GM12878 (cell line): Measurements from ENCODE around the gene NPBWR2. TPM values are rescaled to one million over a fixed set of nuclear protein-coding genes. Genes with fewer than 3 reads are reported as not detected.
"Not testable (repeated sequence)": the region's sequence is repeated elsewhere in the genome, so short reads cannot be mapped to it uniquely, and the experiment has no call there.

Experiments used
- ATAC-seq: fragments of 200-7000 bp; cut with Tn5 transposase; 3 replicates; pipeline ENCODE4 v1.9.1; 2020; ENCODE audit warnings: mild to moderate bottlenecking, moderate library complexity
- BruUV-seq: library from RNA; stranded (reverse); fragments of 400-500 nt; replicated peaks from 2 replicates; lab custom pipeline; 2021; lab: Mats Ljungman, UMichigan
- CTCF ChIA-PET: fragments of 300-600 bp; sonication (Branson Sonifier 250); formaldehyde crosslinking; extraction: SDS; loops from one replicate; lab custom pipeline; 2021; ENCODE audit warnings: inconsistent platforms; lab: Yijun Ruan, JAX
- POLR2A ChIA-PET: fragments of 350-600 bp; formaldehyde crosslinking; extraction: SDS; loops from one replicate; lab custom pipeline; 2021; ENCODE audit warnings: inconsistent platforms; lab: Charles Lee
- RAD21 ChIA-PET: fragments of 300-600 bp; sonication (Branson Sonifier 250); formaldehyde crosslinking; loops from one replicate; lab custom pipeline; 2023; ENCODE audit warnings: antibody characterized with exemption; ENCODE audit not compliant: unreplicated experiment; lab: Charles Lee
- SMC1A ChIA-PET: fragments of 300-600 bp; sonication (Branson Sonifier 250); formaldehyde crosslinking; loops from one replicate; lab custom pipeline; 2023; ENCODE audit not compliant: unreplicated experiment, uncharacterized antibody; lab: Charles Lee
- DNase-seq: peaks from one replicate; pipeline ENCODE4 v3.0.0-alpha.2; 2011; ENCODE audit warnings: low read depth, low spot score
- FAIRE-seq: peaks from 3 replicates; lab custom pipeline; 2011; peaks lifted over from hg19 to GRCh38; lab: Jason Lieb, UNC
- H2AFZ ChIP-seq: 2 replicates; pipeline ENCODE4 v1.6.0; 2011; ENCODE audit warnings: low read depth, low read length, control low read depth; ENCODE audit not compliant: control insufficient read depth
- H3K27ac ChIP-seq: 2 replicates; pipeline ENCODE4 v1.5.1; 2011; ENCODE audit warnings: control low read depth; ENCODE audit not compliant: control insufficient read depth, insufficient read depth
- H3K27me3 ChIP-seq, 2 experiments: replicated peaks in 1 of 2; 2 replicates each; pipeline versions ENCODE4 v1.6.0 to v1.6.1; 2011; ENCODE audit warnings: low read length in 1 of 2; ENCODE audit not compliant: control insufficient read depth in 2 of 2, insufficient read depth in 2 of 2
- H3K36me3 ChIP-seq, 2 experiments: 2 replicates each; pipeline ENCODE4 v1.5.1; 2011; ENCODE audit warnings: low read length in 1 of 2; ENCODE audit not compliant: control insufficient read depth in 2 of 2, insufficient read depth in 2 of 2
- H3K4me1 ChIP-seq: 2 replicates; pipeline ENCODE4 v1.6.1; 2011; ENCODE audit warnings: mild to moderate bottlenecking, low read length, moderate library complexity, mixed read lengths; ENCODE audit not compliant: control insufficient read depth, insufficient read depth
- H3K4me2 ChIP-seq: 2 replicates; pipeline ENCODE4 v1.6.0; 2011; ENCODE audit warnings: control low read depth; ENCODE audit not compliant: control insufficient read depth, insufficient read depth
- H3K4me3 ChIP-seq: fragments of 200-600 bp; sonication (generic); 2 replicates; pipeline ENCODE4 v1.5.1; 2016
- H3K79me2 ChIP-seq: 2 replicates; pipeline ENCODE4 v1.6.0; 2011; ENCODE audit warnings: low read length; ENCODE audit not compliant: control insufficient read depth, insufficient read depth
- H3K9ac ChIP-seq: 2 replicates; pipeline ENCODE4 v1.8.0; 2011; ENCODE audit warnings: low read length, control low read depth, mixed read lengths; ENCODE audit not compliant: control insufficient read depth, insufficient read depth
- H3K9me3 ChIP-seq: replicated peaks from 3 replicates; pipeline ENCODE4 v1.5.1; 2011; ENCODE audit warnings: mild to moderate bottlenecking, low read length; ENCODE audit not compliant: control insufficient read depth, insufficient read depth
- H4K20me1 ChIP-seq: 2 replicates; pipeline ENCODE4 v1.6.0; 2011; ENCODE audit not compliant: control insufficient read depth, insufficient read depth
- CBX5 ChIP-seq: sonication (generic); IDR thresholded peaks from 2 replicates; pipeline ENCODE4 v1.6.1; 2016; ENCODE audit warnings: low read depth, moderate library complexity, mild to moderate bottlenecking, inconsistent platforms
- JUNB ChIP-seq: IDR thresholded peaks from 2 replicates; pipeline ENCODE4 v1.6.1; 2016; ENCODE audit warnings: antibody characterized with exemption, mild to moderate bottlenecking
- NRF1 ChIP-seq: conservative IDR thresholded peaks from 2 replicates; pipeline ENCODE4 v1.6.1; 2011; ENCODE audit warnings: mild to moderate bottlenecking, low read depth, low read length, improper control_type of control experiment
- WGBS: methylation state at CpG from one replicate; pipeline ENCODE4 v1.1.6; 2016; ENCODE audit warnings: low lambda C conversion rate; ENCODE audit not compliant: insufficient replicate concordance, insufficient coverage; ENCODE audit errors: missing lambda C conversion rate; 5-methylcytosine and 5-hydroxymethylcytosine counted together
- in situ Hi-C: fragments of 300-500 bp; cut with MboI; formaldehyde crosslinking; loops from 9 replicates; pipeline ENCODE4 v1.14.3; 2018; ENCODE audit warnings: mixed read lengths
- intact Hi-C: fragments of 100-400 bp; cut with micrococcal nuclease; formaldehyde crosslinking; loops from one replicate; pipeline ENCODE4 v1.14.2; 2022; ENCODE audit not compliant: unreplicated experiment
- polyA plus RNA-seq, 11 experiments: library from polyadenylated mRNA; depleted of rRNA in 4 of 11; unstranded in 6 of 11; stranded (reverse) in 5 of 11; fragments of >200 nt; fragmentation: Nextera tagmentation in 4 of 11; fragmentation: Illumina TruSeq in 1 of 11; extraction: Ambion mirVana in 4 of 11; extraction: Trizol in 1 of 11; gene quantifications; 1 replicate in 1 of 11; 2 replicates in 10 of 11; pipeline versions ENCODE4 v1.2.1 to v1.2.3, GENCODE V29; 2011 to 2016; ENCODE audit warnings: inconsistent platforms in 2 of 11, missing spikeins in 2 of 11, low read depth in 1 of 11
- total RNA-seq, 4 experiments: library from RNA; depleted of rRNA in 3 of 4; stranded (reverse); fragments of >200 nt in 3 of 4; fragmentation: Illumina TruSeq in 1 of 4; extraction: Trizol in 1 of 4; gene quantifications; 2 replicates each; pipeline versions ENCODE4 v1.2.1 to v1.2.3, GENCODE V29; 2013 to 2021
- TF ChIP-seq, protein P1 (sequence below): IDR thresholded peaks from 2 replicates; pipeline ENCODE4 v1.6.1; 2012; ENCODE audit warnings: low read depth, low read length, improper control_type of control experiment
- TF ChIP-seq, protein P2 (sequence below): fragments of 450-650 bp; IDR thresholded peaks from 2 replicates; pipeline ENCODE4 v1.6.1; 2016; ENCODE audit warnings: mild to moderate bottlenecking
- TF ChIP-seq, protein P3 (sequence below): fragments of 450-650 bp; IDR thresholded peaks from 2 replicates; pipeline ENCODE4 v1.6.1; 2014; ENCODE audit warnings: mild to moderate bottlenecking
- TF ChIP-seq, protein P4 (sequence below): IDR thresholded peaks from 2 replicates; pipeline ENCODE4 v1.6.1; 2011; ENCODE audit warnings: mild to moderate bottlenecking, low read depth, low read length, moderate library complexity; ENCODE audit not compliant: insufficient replicate concordance

Gene NPBWR2
- total and polyA plus RNA-seq, 10 of the 15 experiments (the other 5 are each of a cell fraction or from before 2014, with no cell fraction given) = not detected

DNA sequence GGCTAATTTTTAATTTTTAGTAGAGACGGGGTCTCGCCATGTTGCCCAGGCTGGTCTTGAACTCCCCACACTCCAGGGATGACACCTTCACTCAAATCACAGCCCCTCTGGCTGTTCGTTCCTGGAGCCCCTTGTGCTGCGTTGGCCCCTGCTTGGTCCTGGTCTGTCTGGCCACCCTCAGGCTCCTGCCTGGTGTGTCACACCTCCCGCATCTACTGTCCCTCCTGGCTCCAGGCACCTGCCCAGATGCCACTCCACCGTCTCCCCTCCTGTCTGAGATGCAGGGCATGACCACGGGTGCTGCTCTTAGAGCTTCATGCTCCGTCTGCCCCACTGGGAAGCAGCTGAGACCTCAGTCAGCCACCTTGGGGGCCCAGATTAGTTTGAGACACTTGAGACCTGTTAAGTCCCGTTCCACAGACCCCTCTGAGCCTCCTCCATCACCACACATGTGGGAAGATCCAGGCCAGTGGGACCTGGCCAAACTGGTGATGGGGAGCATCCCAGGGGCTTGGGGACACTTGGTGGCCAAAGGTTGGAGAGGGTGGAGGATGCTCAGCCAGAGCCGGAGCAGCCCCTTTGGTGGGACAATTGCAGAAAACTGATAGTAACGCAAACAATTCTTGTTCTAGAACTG lies 21.9 kb upstream of the NPBWR2 start:
- intact Hi-C loops = no loop called here
- Histone ChIP-seq H3K27me3 (no peaks in the 10 kb centered on the region; a peak in 1 of 4 replicates), H3K4me3 (no peak overlapping the region), H3K79me2 (no peaks in the 10 kb centered on the region), H3K27ac (no peak overlapping the region)
- SMC1A ChIA-PET = no interaction called here
- WGBS = 36% methylated on average over 11 of the region's 11 CpGs
- in situ Hi-C loops = no loop called here
- TF ChIP-seq, protein P1, sequence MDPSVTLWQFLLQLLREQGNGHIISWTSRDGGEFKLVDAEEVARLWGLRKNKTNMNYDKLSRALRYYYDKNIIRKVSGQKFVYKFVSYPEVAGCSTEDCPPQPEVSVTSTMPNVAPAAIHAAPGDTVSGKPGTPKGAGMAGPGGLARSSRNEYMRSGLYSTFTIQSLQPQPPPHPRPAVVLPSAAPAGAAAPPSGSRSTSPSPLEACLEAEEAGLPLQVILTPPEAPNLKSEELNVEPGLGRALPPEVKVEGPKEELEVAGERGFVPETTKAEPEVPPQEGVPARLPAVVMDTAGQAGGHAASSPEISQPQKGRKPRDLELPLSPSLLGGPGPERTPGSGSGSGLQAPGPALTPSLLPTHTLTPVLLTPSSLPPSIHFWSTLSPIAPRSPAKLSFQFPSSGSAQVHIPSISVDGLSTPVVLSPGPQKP = no peak
- TF ChIP-seq, protein P2, sequence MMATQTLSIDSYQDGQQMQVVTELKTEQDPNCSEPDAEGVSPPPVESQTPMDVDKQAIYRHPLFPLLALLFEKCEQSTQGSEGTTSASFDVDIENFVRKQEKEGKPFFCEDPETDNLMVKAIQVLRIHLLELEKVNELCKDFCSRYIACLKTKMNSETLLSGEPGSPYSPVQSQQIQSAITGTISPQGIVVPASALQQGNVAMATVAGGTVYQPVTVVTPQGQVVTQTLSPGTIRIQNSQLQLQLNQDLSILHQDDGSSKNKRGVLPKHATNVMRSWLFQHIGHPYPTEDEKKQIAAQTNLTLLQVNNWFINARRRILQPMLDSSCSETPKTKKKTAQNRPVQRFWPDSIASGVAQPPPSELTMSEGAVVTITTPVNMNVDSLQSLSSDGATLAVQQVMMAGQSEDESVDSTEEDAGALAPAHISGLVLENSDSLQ = no peak
- TF ChIP-seq, protein P3, sequence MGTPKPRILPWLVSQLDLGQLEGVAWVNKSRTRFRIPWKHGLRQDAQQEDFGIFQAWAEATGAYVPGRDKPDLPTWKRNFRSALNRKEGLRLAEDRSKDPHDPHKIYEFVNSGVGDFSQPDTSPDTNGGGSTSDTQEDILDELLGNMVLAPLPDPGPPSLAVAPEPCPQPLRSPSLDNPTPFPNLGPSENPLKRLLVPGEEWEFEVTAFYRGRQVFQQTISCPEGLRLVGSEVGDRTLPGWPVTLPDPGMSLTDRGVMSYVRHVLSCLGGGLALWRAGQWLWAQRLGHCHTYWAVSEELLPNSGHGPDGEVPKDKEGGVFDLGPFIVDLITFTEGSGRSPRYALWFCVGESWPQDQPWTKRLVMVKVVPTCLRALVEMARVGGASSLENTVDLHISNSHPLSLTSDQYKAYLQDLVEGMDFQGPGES = no peak
- TF ChIP-seq CBX5 (no peak), JUNB (no peak), NRF1 (no peak)
- TF ChIP-seq, protein P4, sequence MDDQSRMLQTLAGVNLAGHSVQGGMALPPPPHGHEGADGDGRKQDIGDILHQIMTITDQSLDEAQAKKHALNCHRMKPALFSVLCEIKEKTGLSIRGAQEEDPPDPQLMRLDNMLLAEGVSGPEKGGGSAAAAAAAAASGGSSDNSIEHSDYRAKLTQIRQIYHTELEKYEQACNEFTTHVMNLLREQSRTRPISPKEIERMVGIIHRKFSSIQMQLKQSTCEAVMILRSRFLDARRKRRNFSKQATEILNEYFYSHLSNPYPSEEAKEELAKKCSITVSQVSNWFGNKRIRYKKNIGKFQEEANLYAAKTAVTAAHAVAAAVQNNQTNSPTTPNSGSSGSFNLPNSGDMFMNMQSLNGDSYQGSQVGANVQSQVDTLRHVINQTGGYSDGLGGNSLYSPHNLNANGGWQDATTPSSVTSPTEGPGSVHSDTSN = no peak
- TF ChIP-seq, all 136 proteins: peak for 0
- BruUV-seq = no TSS peak
- H3K4me1 ChIP-seq = no peaks in the 10 kb centered on the region
- no peaks in the 10 kb centered on the region for H3K36me3 ChIP-seq
- no peak for FAIRE-seq
- no peak for DNase-seq
- no peaks in the 10 kb centered on the region for H4K20me1 ChIP-seq
- no peak overlapping the region for H3K9ac ChIP-seq
- no peak overlapping the region for H2AFZ ChIP-seq
- POLR2A ChIA-PET = no interaction called here
- no peak overlapping the region for H3K4me2 ChIP-seq
- no peaks in the 10 kb centered on the region for H3K9me3 ChIP-seq
- CTCF ChIA-PET = no interaction called here
- RAD21 ChIA-PET = interaction anchor here (0.7 kb wide), 1 partner anchor 46 kb away, joined by 5 read pairs; no protein-coding TSS in a partner anchor
- ATAC-seq = no peak

DNA sequence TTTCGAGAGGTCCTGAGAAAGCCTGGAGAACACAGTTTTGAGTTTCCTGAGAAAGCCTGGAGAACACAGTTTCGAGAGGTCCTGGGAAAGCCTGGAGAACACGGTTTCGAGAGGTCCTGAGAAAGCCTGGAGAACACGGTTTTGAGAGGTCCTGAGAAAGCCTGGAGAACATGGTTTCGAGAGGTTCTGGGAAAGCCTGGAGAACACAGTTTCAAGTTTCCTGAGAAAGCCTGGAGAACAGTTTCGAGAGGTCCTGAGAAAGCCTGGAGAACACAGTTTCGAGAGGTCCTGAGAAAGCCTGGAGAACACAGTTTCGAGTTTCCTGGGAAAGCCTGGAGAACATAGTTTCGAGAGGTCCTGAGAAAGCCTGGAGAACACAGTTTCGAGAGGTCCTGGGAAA lies 16.2 kb upstream of the NPBWR2 start:
- H3K27me3 ChIP-seq, H3K36me3 ChIP-seq, H3K4me2 ChIP-seq, BruUV-seq, FAIRE-seq, H3K27ac ChIP-seq, SMC1A ChIA-PET, DNase-seq, H3K4me1 ChIP-seq, H3K9me3 ChIP-seq, CTCF ChIA-PET, in situ Hi-C loops, H2AFZ ChIP-seq, H3K79me2 ChIP-seq, H4K20me1 ChIP-seq, H3K9ac ChIP-seq, H3K4me3 ChIP-seq, RAD21 ChIA-PET, ATAC-seq: not testable (repeated sequence)
- POLR2A ChIA-PET = interaction anchor here (1.0 kb wide), 1 partner anchor 32 kb away, joined by 3 read pairs; no protein-coding TSS in a partner anchor
- 33% methylated on average over 11 of the region's 11 CpGs for WGBS
- intact Hi-C loops = loop anchor here (5.0 kb wide), 1 partner anchor 586 kb away; the partner anchor contains the start of gene PTK6
